GM18867 (cell line): Measurements from ENCODE around the gene TTC31.
"Not testable (repeated sequence)": the region's sequence is repeated elsewhere in the genome, so short reads cannot be mapped to it uniquely, and the experiment has no call there.

ENCODE experiments used
- ATAC-seq: cut with Tn5 transposase; IDR thresholded peaks from one replicate; pipeline ENCODE4 v1.9.1; 2021; ENCODE audit warnings: mild to moderate bottlenecking, moderate library complexity; ENCODE audit not compliant: unreplicated experiment

Gene TTC31

GRCh38 chr2:74457129-74457548 lies 25.7 kb upstream of the TTC31 start:
- ATAC-seq = no peak

- peak; percentile 37 for ATAC-seq
Measured at GRCh38 chr2:74457549-74458131, 25.2 kb upstream of the TTC31 start.

- peak; percentile 78 for ATAC-seq
Measured at GRCh38 chr2:74458132-74458937, 24.5 kb upstream of the TTC31 start, which contains the start of gene WBP1. WBP1 (plus strand) TSS chr2:74458438; CDS start chr2:74458603, 165 bp downstream.

DNA sequence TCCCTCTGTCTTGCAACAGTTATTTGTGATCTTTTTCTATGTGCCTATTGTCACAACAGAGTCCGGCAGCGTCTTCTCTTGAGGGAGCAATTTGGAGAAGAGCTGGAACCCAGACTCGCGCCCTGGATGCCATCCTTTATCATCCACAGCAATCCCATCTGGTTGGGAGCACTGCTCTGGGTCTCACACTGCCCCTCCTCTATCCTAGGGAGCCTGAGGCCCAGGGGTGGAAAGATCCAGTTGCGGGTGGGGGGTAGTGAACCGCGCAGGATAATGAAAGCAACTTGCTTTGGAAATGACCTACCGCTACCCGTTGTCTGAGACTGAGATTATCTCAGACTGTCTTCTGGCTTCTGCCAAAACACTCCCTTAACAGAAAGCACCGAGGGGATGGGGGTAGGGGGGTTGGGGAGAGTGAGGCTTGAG lies 23.9 kb upstream of the TTC31 start:
- ATAC-seq = no peak

DNA sequence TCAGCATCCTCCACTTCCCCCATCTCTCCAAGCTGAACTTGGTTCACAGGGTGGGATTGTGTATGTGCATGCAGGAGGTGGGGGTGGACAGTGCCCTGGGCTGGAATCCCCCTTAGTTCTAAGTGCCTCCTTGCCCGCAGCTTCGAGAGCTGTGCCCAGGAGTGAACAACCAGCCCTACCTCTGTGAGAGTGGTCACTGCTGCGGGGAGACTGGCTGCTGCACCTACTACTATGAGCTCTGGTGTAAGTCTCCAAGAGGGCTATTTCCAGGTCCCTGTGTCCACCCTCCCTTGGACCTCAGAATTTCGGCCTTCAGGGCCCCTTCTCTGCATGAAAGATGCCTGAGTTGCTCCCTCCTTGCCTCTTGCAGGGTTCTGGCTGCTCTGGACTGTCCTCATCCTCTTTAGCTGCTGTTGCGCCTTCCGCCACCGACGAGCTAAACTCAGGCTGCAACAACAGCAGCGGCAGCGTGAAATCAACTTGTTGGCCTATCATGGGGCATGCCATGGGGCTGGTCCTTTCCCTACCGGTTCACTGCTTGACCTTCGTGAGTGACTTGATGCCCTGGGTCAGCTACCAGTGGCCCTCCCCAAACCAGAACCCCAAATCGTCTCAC lies 23.3 kb upstream of the TTC31 start:
- not testable (repeated sequence) for ATAC-seq

- not testable (repeated sequence) for ATAC-seq
Measured at GRCh38 chr2:74460187-74460586, 22.7 kb upstream of the TTC31 start.

DNA sequence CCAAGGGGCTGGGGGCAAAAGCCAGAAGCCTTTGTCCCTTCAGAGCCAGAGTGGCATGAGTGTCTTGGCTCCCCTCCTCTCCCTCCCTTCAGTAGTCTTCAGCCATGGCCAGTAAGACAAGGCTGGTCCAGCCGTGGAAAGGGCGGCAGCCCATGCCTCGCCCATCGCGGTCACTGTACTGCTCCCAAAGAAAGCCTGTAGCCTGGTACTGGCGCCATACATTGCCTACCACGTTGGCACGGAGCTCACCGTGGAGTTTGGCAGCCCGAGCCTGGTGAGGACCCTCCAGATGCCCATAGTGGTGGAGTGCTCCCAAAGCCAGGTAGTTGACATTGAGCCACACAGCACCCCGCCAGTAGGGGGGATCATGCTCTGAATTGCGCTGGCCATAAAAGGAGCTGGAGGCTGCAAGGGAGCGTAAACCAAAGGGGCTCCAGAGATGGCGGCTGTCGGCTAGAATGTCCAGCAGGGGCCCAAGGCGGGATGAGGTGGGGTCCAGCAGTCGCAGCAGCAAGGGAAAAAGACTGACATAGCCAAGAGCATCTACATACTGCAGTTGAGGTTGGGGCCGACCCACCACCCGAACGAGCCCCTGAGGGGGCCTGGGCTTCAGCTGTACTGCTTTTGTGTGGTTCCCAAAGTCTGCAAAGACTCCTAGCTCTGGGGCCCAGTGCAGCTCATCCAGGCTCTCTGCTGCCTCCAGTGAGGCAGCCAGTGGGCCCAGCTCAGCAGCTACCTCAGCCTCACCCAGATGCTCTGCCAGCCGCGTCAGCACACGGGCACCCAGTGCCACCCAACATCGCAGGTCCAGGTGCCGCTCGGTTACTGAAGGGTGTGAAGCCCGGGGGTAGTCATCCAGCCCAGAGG lies 21.5 kb upstream of the TTC31 start:
- no peak for ATAC-seq

DNA sequence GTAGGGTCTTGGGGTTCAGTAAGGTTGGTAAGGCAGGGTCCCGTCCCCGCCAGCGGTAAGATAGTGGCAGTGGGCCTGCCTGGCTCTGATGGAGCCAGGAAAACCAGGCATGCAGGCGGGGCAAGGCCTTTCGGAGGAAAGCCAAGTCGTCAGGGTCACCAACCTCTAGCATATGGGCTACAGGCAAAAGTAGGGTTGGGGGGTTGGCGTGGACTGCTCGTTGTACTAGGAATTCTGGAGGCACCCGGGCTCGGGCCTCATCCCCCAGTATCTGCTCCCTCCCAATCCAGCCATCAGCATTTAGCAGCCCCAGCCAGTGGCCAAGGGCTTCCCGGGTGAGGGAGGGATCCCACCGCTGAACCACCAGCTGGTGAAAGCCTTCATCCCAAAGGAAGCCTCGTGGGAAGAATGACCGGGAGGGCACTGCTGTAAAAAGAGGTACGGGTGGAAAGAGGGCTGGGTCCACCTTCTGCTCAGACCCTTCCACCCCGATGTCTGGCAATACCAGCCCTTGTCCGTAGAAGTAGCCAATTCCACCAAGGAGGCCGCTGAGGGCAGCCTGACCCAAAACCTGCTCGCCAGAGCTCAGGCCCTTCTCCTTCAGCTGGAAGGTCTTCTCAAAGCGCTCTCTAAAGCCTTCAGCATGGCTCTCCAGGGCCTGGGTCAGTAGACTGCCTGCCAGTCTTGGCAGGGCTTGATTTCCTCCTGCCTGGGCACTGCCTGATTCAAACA lies 20.7 kb upstream of the TTC31 start:
- ATAC-seq = no peak

DNA sequence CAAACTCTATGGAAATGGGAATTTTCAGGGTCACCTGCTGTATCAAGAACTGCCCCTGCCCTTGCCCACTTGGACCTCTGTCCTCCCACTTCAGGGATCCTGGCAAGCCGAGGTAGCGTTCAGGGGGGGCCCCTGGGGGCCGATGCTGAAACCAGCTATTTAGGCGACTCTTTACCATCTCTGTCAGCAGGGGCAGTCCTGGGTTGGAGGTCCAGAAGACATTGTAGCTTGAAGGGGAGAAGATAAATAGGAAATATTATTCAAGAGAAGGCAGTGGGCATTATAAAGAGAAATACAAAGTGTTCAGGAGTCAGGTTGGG lies 20.1 kb upstream of the TTC31 start:
- ATAC-seq = no peak

DNA sequence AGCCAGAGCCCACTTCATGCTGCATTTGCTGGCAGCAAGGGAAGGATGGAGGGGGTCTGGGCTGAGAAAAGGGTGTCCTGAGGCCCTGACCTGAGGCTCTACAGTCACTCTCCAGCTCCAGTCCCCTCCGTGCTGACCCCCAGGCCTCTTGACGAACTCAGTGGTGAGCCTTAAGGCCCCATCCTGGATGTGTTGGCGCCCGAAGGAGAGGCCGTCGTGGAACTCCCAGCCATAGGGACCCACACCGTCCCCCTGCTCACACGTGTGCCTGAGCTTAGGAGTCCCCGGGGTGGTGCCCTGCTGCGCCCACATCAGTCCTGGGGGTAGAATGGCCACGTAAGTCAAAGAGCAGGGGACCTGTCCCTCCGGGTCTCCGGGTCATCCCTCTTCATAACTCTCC lies 18.5 kb upstream of the TTC31 start:
- peak; percentile 1 for ATAC-seq

- not testable (repeated sequence) for ATAC-seq
Measured at GRCh38 chr2:74470742-74471141, 12.1 kb upstream of the TTC31 start.

DNA sequence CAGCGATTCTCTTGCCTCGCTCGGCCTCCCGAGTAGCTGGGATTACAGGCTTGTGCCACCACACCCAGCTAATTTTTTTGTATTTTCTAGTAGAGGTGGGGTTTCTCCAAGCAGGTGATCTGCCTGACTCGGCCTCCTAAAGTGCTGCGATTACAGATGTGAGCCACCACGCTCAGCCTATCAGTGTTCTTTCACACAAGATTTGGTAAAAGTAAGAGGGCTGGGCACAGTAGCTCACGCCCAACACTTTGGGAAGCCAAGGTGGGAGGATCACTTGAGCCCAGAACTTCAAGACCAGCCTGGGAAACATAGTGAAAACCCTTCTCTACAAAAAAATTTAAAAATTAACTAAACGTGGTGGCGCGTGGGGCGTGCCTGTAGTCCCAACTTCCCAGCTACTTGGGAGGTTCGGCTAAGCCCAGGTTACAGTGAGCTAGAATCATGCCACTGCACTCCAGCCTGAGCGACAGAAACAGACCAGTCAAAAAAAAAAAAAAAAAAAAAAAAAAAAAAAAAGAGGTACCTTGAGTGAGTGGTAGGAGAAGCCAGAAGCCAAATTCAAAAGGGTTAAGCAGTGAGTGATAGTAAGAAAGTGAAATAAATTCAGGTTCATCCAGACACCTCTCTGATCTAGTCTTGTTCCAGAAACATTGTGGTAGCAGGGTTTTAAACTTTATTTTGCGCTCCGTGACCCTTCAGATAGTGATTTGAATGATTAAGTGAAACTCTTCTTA lies 11.4 kb upstream of the TTC31 start:
- no peak for ATAC-seq

GRCh38 chr2:74472086-74472944 lies 10.6 kb upstream of the TTC31 start, which contains the start of gene MRPL53:
MRPL53 (minus strand) TSS chr2:74472680; CDS start chr2:74472660, 20 bp downstream.
- peak; percentile 85 for ATAC-seq

- no peak for ATAC-seq
Measured at GRCh38 chr2:74472945-74473258, 10.0 kb upstream of the TTC31 start.

DNA sequence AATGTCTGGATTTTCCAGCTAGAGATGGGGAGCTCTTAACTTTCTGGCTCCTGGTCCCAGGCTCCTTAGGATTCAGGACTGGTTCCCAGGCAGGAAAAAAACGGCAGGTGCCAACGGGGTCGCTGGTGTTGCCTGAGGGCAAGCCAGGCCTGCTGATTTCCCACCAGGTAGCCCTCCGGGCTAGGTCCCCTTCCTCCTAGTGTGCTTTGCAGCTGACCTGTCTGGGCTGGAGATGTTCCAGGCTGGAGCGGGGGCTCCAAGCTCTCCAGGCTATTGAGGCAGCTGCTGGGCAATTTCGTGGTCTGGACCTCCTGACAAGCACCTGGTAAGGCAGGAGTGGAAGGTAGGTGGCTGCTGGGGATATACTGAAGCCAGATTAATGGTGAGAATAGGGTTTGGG lies 8.4 kb upstream of the TTC31 start:
- no peak for ATAC-seq

- ATAC-seq = no peak
Measured at GRCh38 chr2:74474899-74475298, 8.0 kb upstream of the TTC31 start.

- no peak for ATAC-seq
Measured at GRCh38 chr2:74481431-74481830, 1.4 kb upstream of the TTC31 start.

DNA sequence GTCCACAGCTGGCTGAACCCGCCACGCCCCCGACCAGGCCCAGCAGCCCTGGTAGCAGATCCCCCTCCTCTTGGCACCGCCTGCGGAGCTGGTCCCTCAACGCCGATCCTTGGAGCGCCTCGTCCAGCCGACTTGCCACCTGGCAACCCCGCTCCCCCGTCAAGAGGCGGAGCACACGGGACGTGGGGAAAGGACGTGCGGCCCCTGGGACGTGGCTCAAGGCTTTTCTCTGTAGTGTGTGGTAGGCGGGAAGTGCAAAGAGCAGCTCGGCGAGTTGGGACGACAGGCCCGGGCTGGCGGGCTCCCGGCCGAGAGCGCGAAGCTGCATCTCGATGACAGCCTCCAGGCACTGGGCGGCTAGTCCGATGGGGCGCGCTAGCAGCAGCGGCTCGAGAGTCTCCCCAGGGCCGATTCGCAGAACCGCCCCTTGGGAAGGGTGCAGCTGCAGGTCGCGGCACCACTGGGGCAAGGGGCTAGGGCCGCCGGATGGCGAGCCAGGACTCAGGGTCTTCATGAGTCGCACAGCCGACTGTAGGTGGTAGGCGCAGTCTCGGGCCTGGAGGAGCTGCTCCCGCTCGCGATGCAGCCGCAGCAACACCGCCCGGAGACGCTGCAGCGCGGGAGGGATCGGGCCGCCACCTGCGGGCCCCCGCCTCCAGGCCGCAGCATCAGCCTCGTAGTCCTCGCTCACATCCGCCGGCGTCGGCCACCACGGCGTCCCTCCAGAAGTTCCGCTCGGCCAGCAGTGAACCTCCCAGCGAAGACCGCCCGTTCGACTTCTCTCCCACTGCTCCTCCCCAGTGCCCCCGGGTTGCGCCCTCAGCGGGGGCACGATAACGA lies 700 bp upstream of the TTC31 start:
- peak; percentile 44 for ATAC-seq
